ENCODE measurements around the gene MAGI2. TPM values are rescaled to one million over a fixed set of nuclear protein-coding genes. Genes with fewer than 3 reads are reported as not detected.

Gene MAGI2
- total RNA-seq, 4 donors from 2014 or later = 0.23 to 5.5 (median 0.45) TPM

DNA sequence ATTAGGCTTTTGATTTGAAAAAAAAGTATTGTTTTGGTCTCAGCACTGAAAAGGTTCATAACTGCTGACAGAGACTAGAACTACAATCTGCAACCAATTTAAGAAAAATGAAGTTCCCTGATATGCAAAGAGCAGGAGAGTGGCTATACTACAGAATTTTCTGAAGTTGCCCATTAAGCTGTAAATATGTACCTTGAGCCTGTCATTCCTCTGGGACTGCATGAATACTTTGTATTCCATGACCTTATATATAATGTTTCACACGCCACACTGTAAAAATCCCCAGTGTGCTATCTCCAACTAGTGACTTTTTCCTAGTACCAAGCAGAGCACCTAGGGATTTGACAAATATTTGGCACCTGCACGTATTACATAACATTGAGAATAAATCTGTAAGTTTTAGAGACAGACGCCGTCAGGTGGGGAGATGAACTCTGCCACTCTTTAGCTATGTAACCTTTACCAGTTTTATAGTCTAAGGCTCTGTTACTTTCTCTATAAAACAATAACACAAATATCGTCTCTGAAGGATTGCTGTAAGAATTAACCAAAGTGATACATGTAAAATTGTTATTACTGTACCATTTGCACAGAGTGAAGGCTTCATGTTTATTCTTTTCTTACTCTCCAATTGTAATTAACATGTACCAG lies 235.4 kb downstream of the MAGI2 start:
- no peaks in the 10 kb centered on the region for H3K27me3 ChIP-seq
- intact Hi-C loops (cut with DNase I) = no loop called here

GRCh38 chr7:79217468-79217867 lies 236.0 kb downstream of the MAGI2 start:
- H3K4me1 ChIP-seq = no peaks in the 10 kb centered on the region
- DNase-seq = no peak
- H3K36me3 ChIP-seq = no peaks in the 10 kb centered on the region
- no peak for TF ChIP-seq CTCF (IDR thresholded peaks at IDR 0.05)
- H3K27ac ChIP-seq = no peak overlapping the region
- no peak overlapping the region for H3K4me3 ChIP-seq
- no peaks in the 10 kb centered on the region for H3K27me3 ChIP-seq
- intact Hi-C loops (cut with DNase I) = no loop called here
- no peaks in the 10 kb centered on the region for H3K9me3 ChIP-seq

More for the DNA sequence above, 235.4 kb downstream of the MAGI2 start:
- Histone ChIP-seq H3K36me3 (no peaks in the 10 kb centered on the region), H3K4me3 (no peak overlapping the region), H3K27ac (no peak overlapping the region), H3K9me3 (no peaks in the 10 kb centered on the region), H3K4me1 (no peaks in the 10 kb centered on the region)
- 84 to 86% methylated on average over 5 of the region's 5 CpGs for WGBS, 2 donors
- no peak for TF ChIP-seq POLR2A (IDR thresholded peaks at IDR 0.05)
- no peak for TF ChIP-seq CTCF (IDR thresholded peaks at IDR 0.05)
- no peak for DNase-seq

DNA sequence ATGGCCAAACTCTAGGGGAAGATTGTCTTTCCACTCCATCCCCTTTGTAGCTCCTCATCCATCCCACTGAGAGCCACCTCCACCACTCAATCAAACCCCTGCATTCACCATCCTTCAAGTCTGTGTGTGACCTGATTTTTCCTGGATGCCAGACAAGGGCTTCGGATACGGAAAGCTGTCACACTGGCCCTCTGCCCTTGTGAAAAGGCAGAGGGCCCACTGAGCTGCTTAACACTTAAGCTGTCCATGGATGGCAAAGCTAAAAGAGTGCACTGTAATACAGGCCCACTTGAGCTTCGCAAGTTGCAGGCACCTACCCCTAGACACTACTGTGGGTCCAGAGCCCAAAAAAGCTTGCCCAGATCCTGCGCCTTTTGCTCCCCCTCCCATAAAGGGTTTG lies 237.2 kb downstream of the MAGI2 start:
- Histone ChIP-seq H3K36me3 (no peaks in the 10 kb centered on the region), H3K4me1 (no peaks in the 10 kb centered on the region), H3K9me3 (no peaks in the 10 kb centered on the region), H3K27ac (no peak overlapping the region), H3K27me3 (no peaks in the 10 kb centered on the region), H3K4me3 (no peak overlapping the region)
- DNase-seq = no peak
- TF ChIP-seq POLR2A (IDR thresholded peaks at IDR 0.05) = no peak
- TF ChIP-seq CTCF (IDR thresholded peaks at IDR 0.05) = no peak
- 71 to 85% methylated on average over 3 of the region's 4 CpGs for WGBS, 2 donors
- intact Hi-C loops (cut with DNase I) = no loop called here

DNA sequence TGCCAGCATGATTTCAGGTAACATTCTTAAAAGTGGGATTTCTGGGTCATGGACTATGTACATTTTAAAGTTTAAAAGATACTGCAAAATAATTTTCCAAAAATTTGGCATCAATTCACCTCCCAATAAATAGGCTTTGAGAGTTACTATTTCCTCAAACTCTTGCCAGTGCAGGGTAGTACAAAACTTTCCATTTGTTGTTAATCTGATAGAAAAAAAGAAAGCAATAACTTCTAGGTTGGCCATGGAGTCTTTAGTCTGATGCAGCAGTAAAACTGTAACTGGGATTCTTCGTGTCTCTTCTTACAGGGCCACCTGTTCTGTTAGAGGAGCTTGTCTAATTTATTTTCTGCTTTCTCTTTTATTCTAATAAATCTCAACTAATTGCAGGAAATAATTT lies 241.1 kb downstream of the MAGI2 start:
- H3K9me3 ChIP-seq = no peaks in the 10 kb centered on the region
- WGBS, 2 donors = 72 to 78% methylated on average over 1 of the region's 1 CpG
- H3K4me1 ChIP-seq = no peaks in the 10 kb centered on the region
- no peak for TF ChIP-seq POLR2A (IDR thresholded peaks at IDR 0.05)
- TF ChIP-seq CTCF (IDR thresholded peaks at IDR 0.05) = no peak
- no peak overlapping the region for H3K4me3 ChIP-seq
- intact Hi-C loops (cut with DNase I) = no loop called here
- no peak for DNase-seq
- no peaks in the 10 kb centered on the region for H3K36me3 ChIP-seq
- H3K27ac ChIP-seq = no peak overlapping the region
- H3K27me3 ChIP-seq = no peaks in the 10 kb centered on the region

GRCh38 chr7:79211724-79212123 lies 241.7 kb downstream of the MAGI2 start:
- intact Hi-C loops (cut with DNase I) = no loop called here
- WGBS, 2 donors = 77 to 82% methylated on average over 2 of the region's 2 CpGs
- no peak for TF ChIP-seq POLR2A (IDR thresholded peaks at IDR 0.05)
- TF ChIP-seq CTCF (IDR thresholded peaks at IDR 0.05) = no peak
- Histone ChIP-seq H3K27me3 (no peaks in the 10 kb centered on the region), H3K27ac (no peak overlapping the region), H3K4me3 (no peak overlapping the region), H3K4me1 (no peaks in the 10 kb centered on the region), H3K36me3 (no peaks in the 10 kb centered on the region), H3K9me3 (no peaks in the 10 kb centered on the region)
- no peak for DNase-seq

Data from esophagus squamous epithelium (tissue), 5 donors.